Adrenal gland (tissue), 12 donors: ENCODE data around the gene RNLS. TPM values are rescaled to one million over a fixed set of nuclear protein-coding genes. Genes with fewer than 3 reads are reported as not detected.

Experiments
- DNase-seq, 7 donors: peaks; one replicate each; pipeline ENCODE4 v3.0.0-alpha.2; 2019 to 2020
- H3K27ac ChIP-seq, 5 donors: fragments of 200-600 bp; sonication (generic) in 4 of 5; 1 replicate in 3 of 5; 2 replicates in 2 of 5; pipeline versions ENCODE4 v1.5.1 to v1.8.0; 2016 to 2020; ENCODE audit warnings: mild to moderate bottlenecking in 1 of 5
- H3K27me3 ChIP-seq: fragments of 200-600 bp; 2 replicates; pipeline ENCODE4 v1.8.0; 2021
- H3K36me3 ChIP-seq, 2 donors: fragments of 200-600 bp; replicated peaks in 1 of 2; 1 replicate in 1 of 2; 2 replicates in 1 of 2; pipeline versions ENCODE4 v1.5.1 to v1.8.0; 2018 to 2022
- H3K4me1 ChIP-seq, 2 donors: fragments of 200-600 bp; replicated peaks in 1 of 2; 1 replicate in 1 of 2; 2 replicates in 1 of 2; pipeline versions ENCODE4 v1.5.1 to v1.8.0; 2018 to 2021
- H3K4me3 ChIP-seq, 4 donors: fragments of 200-600 bp; sonication (generic) in 3 of 4; one replicate each; pipeline ENCODE4 v1.5.1; 2016 to 2018
- H3K9me3 ChIP-seq, 3 donors: fragments of 200-600 bp; sonication (generic) in 1 of 3; replicated peaks in 1 of 3; 1 replicate in 2 of 3; 2 replicates in 1 of 3; pipeline versions ENCODE4 v1.5.1 to v1.8.0; 2016 to 2021
- POLR2A ChIP-seq, 2 donors: fragments of 450-650 bp; IDR thresholded peaks; one replicate each; pipeline ENCODE4 v1.6.1; 2017; ENCODE audit warnings: antibody characterized with exemption in 2 of 2, mild to moderate bottlenecking in 2 of 2, moderate library complexity in 1 of 2
- WGBS, 4 donors: extraction: QIAGEN DNeasy Blood & Tissue Kit in 2 of 4; methylation state at CpG; one replicate each; pipeline versions ENCODE4 v1.1.5 to v1.1.7; 2013 to 2017; 5-methylcytosine and 5-hydroxymethylcytosine counted together
- intact Hi-C, 2 donors: fragments of 100-400 bp; cut with DNase I; formaldehyde crosslinking; loops; one replicate each; pipeline versions ENCODE4 v1.14.1 to v1.15.0; 2022 to 2023
- polyA plus RNA-seq, 3 donors: library from polyadenylated mRNA; stranded (reverse); fragments of 200-250 nt in 2 of 3; fragments of 350-450 nt in 1 of 3; fragmentation: Illumina TruSeq in 1 of 3; extraction: RNeasy Lipid Tissue Mini Kit (QIAGEN cat#74804) in 1 of 3; gene quantifications; one replicate each; pipeline ENCODE4 v1.2.3, GENCODE V29; 2013 to 2014
- total RNA-seq, 9 donors: library from RNA; depleted of rRNA in 4 of 9; stranded (reverse); fragments of >200 nt in 4 of 9; fragments of 120-200 nt in 1 of 9; fragmentation: NEBNext Ultra II Directional in 1 of 9; extraction: Animal tissue kit (Norgen Biotek cat#: 25700) in 1 of 9; gene quantifications; one replicate each; pipeline versions ENCODE4 v1.1.0 to v1.2.4, GENCODE V29; 2013 to 2023
- TF ChIP-seq, protein P1 (sequence below), 6 experiments: fragments of 450-650 bp in 4 of 6; fragments of 200-600 bp in 2 of 6; sonication (generic) in 1 of 6; IDR thresholded peaks; 1 replicate in 5 of 6; 2 replicates in 1 of 6; pipeline versions ENCODE4 v1.5.1 to v1.8.0; 2016 to 2021; ENCODE audit warnings: antibody characterized with exemption in 6 of 6, mild to moderate bottlenecking in 2 of 6, moderate library complexity in 1 of 6
- donor health status: healthy with polysubstance abuse.
- donor health status: Bipolar disorder and iron deficiency.
- donor health status: DM: yes; HTN: yes; CAD: no.
- donor health status: DM: no; HTN: no; CAD: no.
- donor health status: DM: no; HTN: no; CAD: no.
- donor health status: DM: yes; HTN: yes; CAD: no.

Gene RNLS
- total and polyA plus RNA-seq, 12 donors: 7.2 to 51.3 (median 27.9) TPM

DNA sequence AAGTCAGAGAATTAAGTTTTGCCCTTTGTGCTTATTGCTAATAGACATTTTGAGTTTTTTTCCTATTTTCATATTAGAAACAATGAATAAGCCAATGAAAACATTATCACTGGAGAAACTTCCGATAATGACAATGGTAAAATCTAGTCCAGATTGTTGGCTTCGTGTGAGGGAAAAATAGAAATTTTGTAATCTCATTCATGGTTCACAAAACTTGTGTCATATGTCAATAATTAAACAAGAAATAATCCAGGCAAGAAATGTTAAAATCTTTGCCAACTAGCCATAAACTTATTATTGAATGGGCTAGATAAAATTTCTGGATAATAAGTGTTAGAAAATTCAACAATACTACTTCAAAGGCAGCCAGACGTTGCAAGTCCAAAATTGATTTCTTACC lies 36.6 kb downstream of the RNLS start:
- no peak for DNase-seq
- Histone ChIP-seq H3K9me3 (no peaks in the 10 kb centered on the region), H3K27ac (no peak overlapping the region), H3K4me3 (no peak overlapping the region), H3K4me1 (peaks cover 0 to 6% of the 10 kb centered on the region in 2 donors), H3K27me3 (no peaks in the 10 kb centered on the region), H3K36me3 (no peaks in the 10 kb centered on the region)
- TF ChIP-seq POLR2A (IDR thresholded peaks at IDR 0.05): no peak
- TF ChIP-seq, protein P1, sequence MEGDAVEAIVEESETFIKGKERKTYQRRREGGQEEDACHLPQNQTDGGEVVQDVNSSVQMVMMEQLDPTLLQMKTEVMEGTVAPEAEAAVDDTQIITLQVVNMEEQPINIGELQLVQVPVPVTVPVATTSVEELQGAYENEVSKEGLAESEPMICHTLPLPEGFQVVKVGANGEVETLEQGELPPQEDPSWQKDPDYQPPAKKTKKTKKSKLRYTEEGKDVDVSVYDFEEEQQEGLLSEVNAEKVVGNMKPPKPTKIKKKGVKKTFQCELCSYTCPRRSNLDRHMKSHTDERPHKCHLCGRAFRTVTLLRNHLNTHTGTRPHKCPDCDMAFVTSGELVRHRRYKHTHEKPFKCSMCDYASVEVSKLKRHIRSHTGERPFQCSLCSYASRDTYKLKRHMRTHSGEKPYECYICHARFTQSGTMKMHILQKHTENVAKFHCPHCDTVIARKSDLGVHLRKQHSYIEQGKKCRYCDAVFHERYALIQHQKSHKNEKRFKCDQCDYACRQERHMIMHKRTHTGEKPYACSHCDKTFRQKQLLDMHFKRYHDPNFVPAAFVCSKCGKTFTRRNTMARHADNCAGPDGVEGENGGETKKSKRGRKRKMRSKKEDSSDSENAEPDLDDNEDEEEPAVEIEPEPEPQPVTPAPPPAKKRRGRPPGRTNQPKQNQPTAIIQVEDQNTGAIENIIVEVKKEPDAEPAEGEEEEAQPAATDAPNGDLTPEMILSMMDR (IDR thresholded peaks at IDR 0.05): no peak
- intact Hi-C loops: no loop called here
- WGBS, 4 donors: 50 to 70% (median 65%) methylated on average over 3 of the region's 3 CpGs

DNA sequence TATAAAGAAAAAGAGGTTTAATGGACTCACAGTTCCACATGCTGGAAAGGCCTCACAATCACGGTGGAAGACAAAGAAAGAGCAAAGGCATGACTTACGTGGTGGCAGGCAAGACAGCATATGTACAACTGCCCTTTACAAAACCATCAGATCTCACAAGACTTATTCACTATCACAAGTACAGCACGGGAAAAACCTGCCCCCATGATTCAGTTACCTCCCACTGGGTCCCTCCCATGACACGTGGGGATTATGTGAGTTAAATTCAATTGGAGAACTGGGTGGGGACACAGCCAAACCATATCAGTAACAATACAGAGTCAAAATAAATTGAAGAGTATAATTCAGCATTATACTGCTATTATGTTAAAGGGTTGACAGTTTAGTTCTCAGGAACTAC lies 37.8 kb downstream of the RNLS start:
- intact Hi-C loops: no loop called here
- Histone ChIP-seq H3K4me1 (peaks cover 0 to 6% of the 10 kb centered on the region in 2 donors), H3K27ac (no peak overlapping the region), H3K36me3 (no peaks in the 10 kb centered on the region), H3K9me3 (no peaks in the 10 kb centered on the region), H3K27me3 (no peaks in the 10 kb centered on the region), H3K4me3 (no peak overlapping the region)
- no peak for DNase-seq
- WGBS, 4 donors: 70 to 92% (median 84%) methylated on average over 4 of the region's 4 CpGs
- no peak for TF ChIP-seq POLR2A (IDR thresholded peaks at IDR 0.05)
- TF ChIP-seq, protein P1 (IDR thresholded peaks at IDR 0.05): no peak

DNA sequence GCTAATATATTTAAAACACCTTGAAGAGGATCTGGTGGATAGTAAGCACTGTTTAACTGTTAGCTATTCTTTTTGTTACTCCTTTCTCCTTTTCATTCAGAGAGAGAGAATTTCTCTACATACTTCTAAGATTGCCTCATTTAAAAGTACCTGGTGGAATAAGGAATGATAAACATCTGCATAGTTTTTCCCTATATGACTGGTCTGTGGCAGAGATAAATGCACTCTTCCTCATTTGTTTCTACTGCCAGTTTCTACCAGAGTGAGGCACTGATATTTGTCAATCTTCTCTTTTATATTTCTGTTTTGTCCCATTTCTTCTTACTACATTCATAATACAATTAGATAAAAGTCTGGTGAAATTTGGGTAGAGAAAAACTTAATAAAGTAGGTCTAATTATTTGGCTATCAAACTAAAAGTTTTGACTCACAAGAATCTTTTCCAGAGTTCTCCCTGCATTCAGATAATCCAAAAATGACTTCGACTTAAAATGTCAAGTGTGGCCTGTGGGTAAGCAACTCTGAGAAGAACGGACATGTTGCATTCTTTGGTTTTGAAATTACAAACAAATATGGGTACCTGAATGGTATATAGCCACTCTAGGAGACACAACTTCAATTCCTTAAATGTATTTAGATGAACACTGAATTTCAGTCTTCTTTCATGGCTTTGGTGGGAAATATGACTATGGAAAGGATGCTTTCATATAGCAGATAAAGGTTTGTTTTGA lies 38.8 kb downstream of the RNLS start:
- Histone ChIP-seq H3K4me3 (no peak overlapping the region), H3K27me3 (no peaks in the 10 kb centered on the region), H3K9me3 (no peaks in the 10 kb centered on the region), H3K27ac (no peak overlapping the region), H3K4me1 (peaks cover 0 to 6% of the 10 kb centered on the region in 2 donors), H3K36me3 (no peaks in the 10 kb centered on the region)
- WGBS, 4 donors: 86 to 100% (median 96%) methylated on average over 2 of the region's 2 CpGs
- DNase-seq: no peak
- TF ChIP-seq, protein P1 (IDR thresholded peaks at IDR 0.05): no peak
- TF ChIP-seq POLR2A (IDR thresholded peaks at IDR 0.05): no peak
- intact Hi-C loops: no loop called here

DNA sequence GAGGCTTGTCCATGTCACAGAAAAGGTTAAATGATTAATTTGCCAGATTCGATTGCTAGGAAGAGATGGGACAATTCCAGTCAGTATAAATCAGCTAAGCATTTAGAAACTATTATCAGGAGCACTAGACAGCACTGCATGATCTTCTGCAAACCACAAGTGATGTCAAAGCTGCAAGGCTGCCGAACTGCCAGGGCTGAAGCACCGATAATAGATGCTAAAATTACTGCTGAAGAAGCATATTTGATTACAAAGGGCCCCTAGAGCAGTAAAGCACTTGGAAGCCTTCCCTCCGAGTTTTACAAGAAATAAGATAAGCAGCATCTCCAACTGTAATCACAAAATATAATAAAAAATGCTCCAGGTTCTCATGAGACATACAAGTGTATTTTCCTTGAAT lies 40.6 kb downstream of the RNLS start:
- peak overlapping the region in 2 of 5 donors; percentile 75 to 85 for H3K27ac ChIP-seq
- H3K27me3 ChIP-seq: no peaks in the 10 kb centered on the region
- no peak overlapping the region for H3K4me3 ChIP-seq
- H3K4me1 ChIP-seq: peaks cover 0 to 6% of the 10 kb centered on the region in 2 donors
- H3K9me3 ChIP-seq: no peaks in the 10 kb centered on the region
- DNase-seq: peak in 4 of 7 donors; percentile 22 to 65 (median 24)
- 58 to 69% (median 62%) methylated on average over 4 of the region's 4 CpGs for WGBS, 4 donors
- no peaks in the 10 kb centered on the region for H3K36me3 ChIP-seq
- intact Hi-C loops: no loop called here
- TF ChIP-seq, protein P1 (IDR thresholded peaks at IDR 0.05): no peak
